Measurements from ENCODE around the gene PLXNB3.

The PLXNB3 gene

GRCh38 chrX:153782871-153783270 is 18.8 kb downstream of the PLXNB3 start:
- H3K9me3 ChIP-seq (ENCODE audit: control insufficient read depth, insufficient read depth, low read length): no peaks in the 10 kb centered on the region
- no peak overlapping the region for H3K27ac ChIP-seq (ENCODE audit: low read length)
- WGBS (ENCODE audit: insufficient coverage, insufficient read length): no CpG with 5 or more reads among the region's 14 CpGs
- DNase-seq (ENCODE audit: low read depth, low spot score): no peak
- peaks cover 9% of the 10 kb centered on the region for H3K36me3 ChIP-seq (ENCODE audit: control insufficient read depth, insufficient read depth, low read length)
- no peaks in the 10 kb centered on the region for H3K4me1 ChIP-seq (ENCODE audit: control insufficient read depth, insufficient read depth, low read length)
- H3K4me3 ChIP-seq (ENCODE audit: low read length): no peak overlapping the region
- no peaks in the 10 kb centered on the region for H3K27me3 ChIP-seq (ENCODE audit: control insufficient read depth, insufficient read depth, low read length)

GRCh38 chrX:153783378-153784013 is 19.4 kb downstream of the PLXNB3 start:
- H3K9me3 ChIP-seq (ENCODE audit: control insufficient read depth, insufficient read depth, low read length): no peaks in the 10 kb centered on the region
- H3K27me3 ChIP-seq (ENCODE audit: control insufficient read depth, insufficient read depth, low read length): no peaks in the 10 kb centered on the region
- no peak overlapping the region for H3K27ac ChIP-seq (ENCODE audit: low read length)
- WGBS (ENCODE audit: insufficient coverage, insufficient read length): no CpG with 5 or more reads among the region's 24 CpGs
- H3K4me1 ChIP-seq (ENCODE audit: control insufficient read depth, insufficient read depth, low read length): no peaks in the 10 kb centered on the region
- peaks cover 9% of the 10 kb centered on the region for H3K36me3 ChIP-seq (ENCODE audit: control insufficient read depth, insufficient read depth, low read length)
- H3K4me3 ChIP-seq (ENCODE audit: low read length): no peak overlapping the region
- DNase-seq (ENCODE audit: low read depth, low spot score): no peak

GRCh38 chrX:153784325-153784967 is 20.4 kb downstream of the PLXNB3 start:
- Histone ChIP-seq H3K4me3 (ENCODE audit: low read length) (no peak overlapping the region), H3K27me3 (ENCODE audit: control insufficient read depth, insufficient read depth, low read length) (no peaks in the 10 kb centered on the region), H3K36me3 (ENCODE audit: control insufficient read depth, insufficient read depth, low read length) (peaks cover 9% of the 10 kb centered on the region), H3K4me1 (ENCODE audit: control insufficient read depth, insufficient read depth, low read length) (no peaks in the 10 kb centered on the region), H3K9me3 (ENCODE audit: control insufficient read depth, insufficient read depth, low read length) (no peaks in the 10 kb centered on the region), H3K27ac (ENCODE audit: low read length) (no peak overlapping the region)
- no peak for DNase-seq (ENCODE audit: low read depth, low spot score)
- no CpG with 5 or more reads among the region's 27 CpGs for WGBS (ENCODE audit: insufficient coverage, insufficient read length)

- DNase-seq (ENCODE audit: low read depth, low spot score): no peak
- Histone ChIP-seq H3K4me3 (ENCODE audit: low read length) (no peak overlapping the region), H3K36me3 (ENCODE audit: control insufficient read depth, insufficient read depth, low read length) (peaks cover 9% of the 10 kb centered on the region), H3K4me1 (ENCODE audit: control insufficient read depth, insufficient read depth, low read length) (no peaks in the 10 kb centered on the region), H3K27me3 (ENCODE audit: control insufficient read depth, insufficient read depth, low read length) (no peaks in the 10 kb centered on the region), H3K27ac (ENCODE audit: low read length) (no peak overlapping the region), H3K9me3 (ENCODE audit: control insufficient read depth, insufficient read depth, low read length) (no peaks in the 10 kb centered on the region)
- whole genome bisulfite sequencing (ENCODE audit: insufficient coverage, insufficient read length): no CpG with 5 or more reads among the region's 15 CpGs
These were observed 22.6 kb downstream of the PLXNB3 start for GRCh38 chrX:153786669-153787068.

- no peak for DNase-seq (ENCODE audit: low read depth, low spot score)
- H3K9me3 ChIP-seq (ENCODE audit: control insufficient read depth, insufficient read depth, low read length): no peaks in the 10 kb centered on the region
- H3K36me3 ChIP-seq (ENCODE audit: control insufficient read depth, insufficient read depth, low read length): peaks cover 7% of the 10 kb centered on the region
- WGBS (ENCODE audit: insufficient coverage, insufficient read length): no CpG with 5 or more reads among the region's 12 CpGs
- H3K27me3 ChIP-seq (ENCODE audit: control insufficient read depth, insufficient read depth, low read length): no peaks in the 10 kb centered on the region
- H3K27ac ChIP-seq (ENCODE audit: low read length): no peak overlapping the region
- no peak overlapping the region for H3K4me3 ChIP-seq (ENCODE audit: low read length)
- H3K4me1 ChIP-seq (ENCODE audit: control insufficient read depth, insufficient read depth, low read length): no peaks in the 10 kb centered on the region
These were observed 25.6 kb downstream of the PLXNB3 start for GRCh38 chrX:153789654-153790053.

- H3K4me1 ChIP-seq (ENCODE audit: control insufficient read depth, insufficient read depth, low read length): 0 out of 2 replicates have a peak, but pooled peaks cover 2% of the 10 kb centered on the region
- H3K27ac ChIP-seq (ENCODE audit: low read length): no peak overlapping the region
- no peaks in the 10 kb centered on the region for H3K9me3 ChIP-seq (ENCODE audit: control insufficient read depth, insufficient read depth, low read length)
- H3K27me3 ChIP-seq (ENCODE audit: control insufficient read depth, insufficient read depth, low read length): no peaks in the 10 kb centered on the region
- no peak for DNase-seq (ENCODE audit: low read depth, low spot score)
- peaks cover 1% of the 10 kb centered on the region for H3K36me3 ChIP-seq (ENCODE audit: control insufficient read depth, insufficient read depth, low read length)
- H3K4me3 ChIP-seq (ENCODE audit: low read length): no peak overlapping the region
- WGBS (ENCODE audit: insufficient coverage, insufficient read length): no CpG with 5 or more reads among the region's 17 CpGs
These were observed 27.2 kb downstream of the PLXNB3 start for GRCh38 chrX:153791104-153791852.

GRCh38 chrX:153792368-153792767 is 28.3 kb downstream of the PLXNB3 start:
- WGBS (ENCODE audit: insufficient coverage, insufficient read length): no CpG with 5 or more reads among the region's 6 CpGs
- 0 out of 2 replicates have a peak, but pooled peaks cover 2% of the 10 kb centered on the region for H3K4me1 ChIP-seq (ENCODE audit: control insufficient read depth, insufficient read depth, low read length)
- no peak overlapping the region for H3K27ac ChIP-seq (ENCODE audit: low read length)
- DNase-seq (ENCODE audit: low read depth, low spot score): no peak
- peaks cover 4% of the 10 kb centered on the region for H3K36me3 ChIP-seq (ENCODE audit: control insufficient read depth, insufficient read depth, low read length)
- no peaks in the 10 kb centered on the region for H3K9me3 ChIP-seq (ENCODE audit: control insufficient read depth, insufficient read depth, low read length)
- no peaks in the 10 kb centered on the region for H3K27me3 ChIP-seq (ENCODE audit: control insufficient read depth, insufficient read depth, low read length)
- no peak overlapping the region for H3K4me3 ChIP-seq (ENCODE audit: low read length)

GRCh38 chrX:153793291-153793690 is 29.2 kb downstream of the PLXNB3 start:
- no CpG with 5 or more reads among the region's 7 CpGs for WGBS (ENCODE audit: insufficient coverage, insufficient read length)
- 0 out of 2 replicates have a peak, but pooled peaks cover 2% of the 10 kb centered on the region for H3K4me1 ChIP-seq (ENCODE audit: control insufficient read depth, insufficient read depth, low read length)
- H3K36me3 ChIP-seq (ENCODE audit: control insufficient read depth, insufficient read depth, low read length): peaks cover 7% of the 10 kb centered on the region
- peak overlapping the region; percentile 57; the same call in 1 of the 2 replicates for H3K4me3 ChIP-seq (ENCODE audit: low read length)
- no peak for DNase-seq (ENCODE audit: low read depth, low spot score)
- no peaks in the 10 kb centered on the region for H3K9me3 ChIP-seq (ENCODE audit: control insufficient read depth, insufficient read depth, low read length)
- no peaks in the 10 kb centered on the region for H3K27me3 ChIP-seq (ENCODE audit: control insufficient read depth, insufficient read depth, low read length)
- H3K27ac ChIP-seq (ENCODE audit: low read length): no peak overlapping the region

- peak; percentile 67 for DNase-seq (ENCODE audit: low read depth, low spot score)
- Histone ChIP-seq H3K27me3 (ENCODE audit: control insufficient read depth, insufficient read depth, low read length) (no peaks in the 10 kb centered on the region), H3K4me1 (ENCODE audit: control insufficient read depth, insufficient read depth, low read length) (0 out of 2 replicates have a peak, but pooled peaks cover 2% of the 10 kb centered on the region), H3K4me3 (ENCODE audit: low read length) (peak within 1 kb of the TSS; percentile 57; the same call in 1 of the 2 replicates), H3K9me3 (ENCODE audit: control insufficient read depth, insufficient read depth, low read length) (no peaks in the 10 kb centered on the region), H3K36me3 (ENCODE audit: control insufficient read depth, insufficient read depth, low read length) (peaks cover 11% of the 10 kb centered on the region), H3K27ac (ENCODE audit: low read length) (no peak within 1 kb of the TSS)
- WGBS (ENCODE audit: insufficient coverage, insufficient read length): no CpG with 5 or more reads among the region's 92 CpGs
These were observed 30.2 kb downstream of the PLXNB3 start, which contains the start of the genes IDH3G and SSR4 for GRCh38 chrX:153794018-153794896. Gene IDH3G, minus strand, starts transcription at chrX:153794375. Its CDS starts 49 bp downstream, at chrX:153794326. Gene SSR4, plus strand, starts transcription at chrX:153794668. Its CDS starts 20 bp downstream, at chrX:153794688.

Measured in iPS DF 6.9 (cell line).